ENCODE measurements around the gene HGFAC.

- no peak for TF ChIP-seq ZFYVE20 (CRISPR knock-in tag; IDR thresholded peaks at IDR 0.05; ENCODE audit: borderline replicate concordance, low read depth)
- no peak for TF ChIP-seq ZSCAN5A (CRISPR knock-in tag; IDR thresholded peaks at IDR 0.05; ENCODE audit: borderline replicate concordance)
- TF ChIP-seq CTCF (CRISPR knock-in tag; IDR thresholded peaks at IDR 0.05) = no peak
- no peak for TF ChIP-seq ZNF660 (CRISPR knock-in tag; IDR thresholded peaks at IDR 0.05; ENCODE audit: borderline replicate concordance, low read depth)
These were observed 10.2 kb upstream of the HGFAC start for GRCh38 chr4:3431446-3431993.

All from HepG2 (cell line).